DMS 273 (cell line): ENCODE data around the gene GMPPB.

Experiments used
- DNase-seq: peaks from one replicate; lab custom pipeline; 2025; ENCODE audit not compliant: unreplicated experiment; lab: John Stamatoyannopoulos, UW

The GMPPB gene

DNA sequence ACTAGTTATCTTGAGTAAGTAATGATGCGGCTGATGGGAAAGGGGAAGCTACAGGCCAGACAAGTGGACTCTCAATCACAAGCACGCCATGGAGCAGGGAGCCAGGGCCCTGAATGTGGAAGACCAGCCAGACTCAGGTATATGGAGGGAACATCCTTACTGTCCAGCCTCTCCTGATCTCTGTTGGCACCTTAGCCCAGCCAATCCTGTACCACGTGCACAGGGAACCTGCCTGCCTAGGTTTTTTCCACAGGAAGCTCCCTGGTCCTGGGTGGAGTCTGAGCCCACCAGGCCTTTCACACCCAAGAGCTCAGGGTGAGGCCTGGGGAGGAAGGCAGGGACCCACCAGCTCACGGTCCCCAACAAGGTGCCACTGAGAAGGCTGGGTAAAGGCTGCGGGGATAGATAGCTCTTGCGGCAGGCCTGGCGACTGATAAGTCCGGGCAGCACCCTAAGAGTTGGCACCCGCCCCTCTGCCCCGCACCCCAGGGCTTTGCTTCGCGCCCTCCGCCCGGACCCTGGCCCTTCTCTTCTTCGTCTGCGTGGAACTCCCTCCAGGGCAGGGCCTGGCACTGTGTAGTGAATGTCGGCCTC lies 50.5 kb downstream of the GMPPB start:
- DNase-seq, result no peak

DNA sequence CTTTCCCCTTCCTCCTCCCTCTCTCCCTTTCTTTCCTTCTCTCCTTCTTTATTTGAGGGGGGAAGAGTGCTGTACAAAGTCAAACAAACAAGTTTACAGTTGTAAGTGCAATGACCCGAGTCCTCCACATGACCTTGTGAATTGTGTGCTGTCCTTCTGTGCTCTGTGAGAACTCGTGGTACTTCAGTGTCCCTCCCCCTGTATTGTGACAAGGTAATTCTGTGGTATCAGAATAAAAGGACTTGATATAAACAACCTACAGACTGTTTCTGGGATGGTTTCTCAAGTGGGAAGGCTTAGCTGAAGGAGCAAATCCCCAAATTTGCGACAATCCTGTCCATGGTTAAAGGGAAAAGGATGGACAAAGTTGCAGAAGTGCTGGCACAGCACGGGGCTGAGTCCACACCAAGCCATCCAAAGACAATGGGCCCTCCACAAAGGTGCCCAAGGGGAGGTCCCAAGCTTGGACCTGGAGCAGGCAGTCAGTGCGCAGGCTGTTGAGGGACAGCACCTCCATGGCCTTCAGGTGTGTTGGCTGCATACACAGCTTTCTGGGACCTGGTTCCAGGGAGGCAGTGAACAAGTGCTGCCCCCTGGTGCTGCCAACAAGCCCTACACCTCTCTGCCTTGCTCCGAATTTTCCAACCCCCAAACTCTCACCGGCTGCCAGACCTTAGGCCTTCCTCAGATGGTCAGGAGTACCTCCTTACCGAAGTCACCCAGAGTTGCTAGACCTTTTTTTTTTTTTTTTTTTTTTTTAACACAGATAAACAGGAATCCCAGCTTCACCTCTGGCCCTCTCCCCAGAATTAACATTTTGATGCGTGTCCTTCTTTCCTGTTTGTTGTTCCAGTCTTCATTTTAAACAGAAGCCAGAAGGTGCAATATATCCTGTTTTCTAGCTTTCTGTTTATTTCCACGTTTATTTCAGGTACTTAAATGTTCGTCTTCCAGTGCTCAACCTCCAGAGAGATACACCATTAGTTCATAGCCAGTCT lies 52.2 kb downstream of the GMPPB start:
- no peak for DNase-seq

DNA sequence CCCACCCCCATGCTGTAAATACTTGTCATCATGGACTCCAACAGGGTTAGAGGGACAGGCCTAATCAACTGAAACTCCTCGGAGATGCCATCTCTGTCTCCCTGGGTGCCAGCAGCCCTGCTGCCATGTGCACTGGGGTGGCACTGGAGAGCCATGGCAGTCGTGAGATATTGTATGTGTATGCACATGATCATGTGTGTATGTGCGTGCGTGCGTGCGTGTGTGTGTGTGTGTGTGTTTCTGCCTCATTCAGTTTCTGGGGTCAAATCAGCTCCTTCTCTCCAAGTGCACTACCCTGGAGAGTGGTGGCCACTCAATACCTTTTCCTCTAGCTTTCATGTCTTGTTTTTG lies 52.8 kb downstream of the GMPPB start:
- no peak for DNase-seq
